Activated CD4-positive, alpha-beta T cell treated with anti-CD3 and anti-CD28 coated beads for 24 hours (primary cell): ENCODE measurements around the gene MGAT4B.

Source experiments
- DNase-seq, 2 donors: peaks; one replicate each; pipeline ENCODE4 v3.0.0-alpha.2; 2020; ENCODE audit warnings: low read depth in 2 of 2

MGAT4B gene

DNA sequence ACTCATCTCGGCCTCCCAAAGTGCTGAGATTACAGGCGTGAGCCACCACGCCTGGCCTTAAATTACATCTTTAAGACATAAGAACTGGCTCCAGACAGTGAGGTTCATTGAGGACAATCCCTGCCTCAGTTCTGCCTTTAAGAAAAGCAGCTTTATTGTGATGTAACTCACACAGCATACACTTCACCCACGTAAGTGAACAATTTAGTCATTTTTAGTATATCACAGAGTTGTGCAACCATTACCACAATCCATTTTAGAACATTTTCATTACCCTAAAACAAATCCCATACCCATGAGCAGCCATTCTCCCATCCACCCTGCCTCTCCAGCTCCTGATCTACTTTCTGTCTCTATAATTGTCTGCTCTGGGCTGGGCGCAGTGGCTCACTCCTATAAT lies 36.9 kb downstream of the MGAT4B start:
- DNase-seq = no peak

DNA sequence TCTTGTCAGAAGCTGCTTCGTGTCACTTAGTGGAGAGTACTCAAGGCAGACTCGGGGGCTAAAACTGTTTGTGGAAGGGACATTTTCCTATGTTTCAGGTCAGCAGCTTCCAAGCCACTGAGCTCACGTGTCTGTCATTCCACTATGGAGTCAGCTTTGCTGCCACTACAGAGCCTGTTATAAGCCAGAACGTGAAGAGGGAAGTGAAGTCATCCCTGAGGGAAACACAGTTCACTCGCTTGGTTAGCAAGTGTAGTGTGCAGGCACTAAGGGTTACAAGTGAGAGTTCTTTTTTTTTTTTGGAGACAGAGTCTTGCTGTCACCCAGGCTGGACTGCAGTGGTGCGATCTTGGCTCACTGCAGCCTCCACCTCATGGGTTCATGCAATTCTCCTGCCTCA lies 37.4 kb downstream of the MGAT4B start:
- no peak for DNase-seq

DNA sequence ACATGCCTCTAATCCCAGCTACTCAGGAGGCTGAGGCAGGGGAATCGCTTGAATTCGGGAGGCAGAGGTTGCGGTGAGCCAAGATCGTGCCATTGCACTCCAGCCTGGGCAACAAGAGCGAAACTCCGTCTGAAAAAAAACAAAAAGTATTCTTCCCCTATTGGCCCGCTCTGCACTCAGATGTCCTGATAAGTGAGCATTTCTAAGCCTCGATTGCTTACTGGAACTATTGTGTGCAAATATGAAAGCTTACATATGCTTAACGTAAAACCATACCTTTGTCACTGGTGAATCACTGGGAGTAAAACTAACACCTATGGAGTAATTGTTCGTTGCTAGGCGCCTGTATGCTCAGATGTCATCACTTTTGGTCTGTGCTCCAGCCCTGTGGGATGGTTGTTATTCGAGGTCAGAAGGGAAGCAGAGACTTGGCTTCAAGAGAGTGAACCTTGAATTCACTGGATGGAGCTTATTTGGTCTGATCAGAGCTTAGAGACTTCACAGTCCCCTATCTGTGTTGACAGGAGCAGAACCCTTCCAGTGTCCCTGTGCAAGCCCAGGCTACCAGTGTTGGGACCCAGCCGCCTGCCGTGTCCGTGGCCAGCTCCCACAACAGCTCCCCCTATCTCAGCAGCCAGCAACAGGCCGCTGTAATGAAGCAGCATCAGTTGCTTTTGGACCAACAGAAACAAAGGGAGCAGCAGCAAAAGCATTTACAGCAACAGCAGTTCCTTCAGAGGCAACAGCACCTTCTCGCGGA lies 38.2 kb downstream of the MGAT4B start:
- DNase-seq = no peak

DNA sequence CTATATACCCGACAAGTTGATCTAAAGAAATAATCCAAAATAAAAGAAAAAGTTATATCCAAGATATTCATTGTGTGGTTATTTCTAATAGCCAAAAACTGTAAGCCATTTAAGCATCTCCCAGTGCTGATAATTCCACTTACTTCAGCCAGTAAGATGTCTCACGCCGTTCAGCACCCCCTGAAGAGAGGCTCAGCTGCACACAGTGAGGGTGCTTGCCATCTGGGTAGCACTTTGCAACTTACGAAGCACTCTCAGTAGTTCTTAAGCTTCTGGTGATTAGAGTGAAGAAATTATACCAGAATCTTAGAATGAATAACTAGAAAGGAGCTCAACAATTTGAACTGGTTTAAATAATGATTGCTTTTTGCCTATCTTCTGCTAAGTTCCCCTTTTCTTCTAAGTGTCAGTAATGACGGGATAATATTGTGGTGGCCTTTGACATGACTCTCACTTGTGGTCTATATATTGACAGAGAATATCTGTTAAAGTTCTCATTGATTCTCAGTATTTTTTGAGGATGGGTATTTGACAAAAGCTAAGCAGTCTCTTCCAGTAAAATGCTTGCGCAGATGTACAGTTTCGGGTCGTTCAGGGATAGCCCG lies 39.1 kb downstream of the MGAT4B start:
- no peak for DNase-seq

DNA sequence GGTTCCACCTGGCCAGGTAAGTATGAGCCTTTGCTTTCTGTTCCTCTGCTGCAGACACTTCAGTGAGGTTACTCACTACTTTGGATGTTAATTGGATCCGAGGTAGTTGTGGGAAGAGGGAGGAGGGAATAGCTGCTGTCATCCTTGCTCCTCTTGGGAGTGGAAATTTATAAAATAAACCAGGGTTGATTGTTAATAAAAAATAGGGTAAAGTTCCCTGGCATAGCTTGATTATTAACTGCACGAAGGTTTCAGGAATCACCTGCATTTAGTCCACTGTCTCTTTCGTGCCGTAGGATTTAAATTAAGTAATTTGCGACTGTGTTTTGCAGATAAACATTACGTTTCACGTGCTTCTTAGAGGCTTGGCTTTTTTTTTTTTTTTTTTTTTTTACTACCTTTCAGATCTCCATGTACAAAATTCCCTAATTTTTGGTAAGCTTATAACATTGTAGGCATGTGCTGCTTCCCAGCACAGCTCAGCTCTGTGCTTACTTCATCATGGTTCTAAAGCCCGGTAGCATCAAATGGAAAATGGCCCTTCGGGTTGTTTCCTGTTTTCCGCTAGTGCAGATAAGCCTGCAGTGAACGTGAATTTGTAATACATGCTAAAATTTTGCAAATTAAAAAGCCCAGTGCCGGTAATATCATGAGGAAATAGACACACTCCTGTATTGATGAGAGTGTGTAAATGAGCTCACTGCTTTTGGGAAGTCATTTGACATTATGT lies 39.8 kb downstream of the MGAT4B start:
- DNase-seq = no peak

DNA sequence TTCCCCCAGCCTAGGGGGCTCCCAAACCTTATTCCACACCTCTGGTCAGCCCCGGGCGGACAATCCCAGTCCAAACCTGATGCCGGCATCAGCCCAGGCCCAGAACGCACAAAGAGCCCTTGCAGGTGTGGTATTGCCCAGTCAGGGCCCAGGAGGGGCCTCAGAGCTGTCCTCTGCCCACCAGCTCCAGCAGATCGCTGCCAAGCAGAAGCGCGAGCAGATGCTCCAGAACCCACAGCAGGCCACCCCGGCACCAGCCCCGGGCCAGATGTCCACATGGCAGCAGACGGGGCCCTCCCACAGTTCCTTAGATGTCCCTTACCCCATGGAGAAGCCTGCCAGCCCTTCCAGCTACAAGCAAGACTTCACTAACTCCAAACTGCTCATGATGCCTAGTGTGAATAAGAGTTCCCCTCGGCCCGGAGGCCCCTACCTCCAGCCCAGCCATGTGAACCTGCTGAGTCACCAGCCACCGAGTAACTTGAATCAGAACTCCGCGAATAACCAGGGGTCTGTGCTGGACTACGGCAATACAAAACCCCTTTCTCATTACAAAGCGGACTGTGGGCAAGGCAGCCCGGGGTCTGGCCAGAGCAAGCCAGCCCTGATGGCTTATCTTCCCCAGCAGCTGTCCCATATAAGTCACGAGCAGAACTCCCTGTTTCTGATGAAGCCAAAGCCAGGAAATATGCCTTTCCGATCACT lies 40.5 kb downstream of the MGAT4B start:
- no peak for DNase-seq

DNA sequence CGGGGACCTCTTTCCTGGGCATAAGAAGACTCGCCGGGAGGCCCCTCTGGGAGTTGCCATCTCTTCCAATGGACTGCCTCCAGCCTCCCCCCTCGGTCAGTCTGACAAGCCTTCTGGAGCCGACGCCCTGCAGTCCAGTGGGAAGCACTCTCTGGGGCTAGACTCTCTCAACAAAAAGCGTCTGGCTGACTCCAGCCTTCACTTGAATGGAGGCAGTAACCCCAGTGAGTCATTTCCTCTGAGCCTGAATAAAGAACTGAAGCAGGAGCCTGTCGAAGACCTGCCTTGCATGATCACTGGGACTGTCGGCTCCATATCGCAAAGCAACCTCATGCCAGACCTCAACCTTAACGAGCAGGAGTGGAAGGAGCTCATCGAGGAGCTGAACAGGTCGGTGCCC lies 41.3 kb downstream of the MGAT4B start:
- DNase-seq = no peak

DNA sequence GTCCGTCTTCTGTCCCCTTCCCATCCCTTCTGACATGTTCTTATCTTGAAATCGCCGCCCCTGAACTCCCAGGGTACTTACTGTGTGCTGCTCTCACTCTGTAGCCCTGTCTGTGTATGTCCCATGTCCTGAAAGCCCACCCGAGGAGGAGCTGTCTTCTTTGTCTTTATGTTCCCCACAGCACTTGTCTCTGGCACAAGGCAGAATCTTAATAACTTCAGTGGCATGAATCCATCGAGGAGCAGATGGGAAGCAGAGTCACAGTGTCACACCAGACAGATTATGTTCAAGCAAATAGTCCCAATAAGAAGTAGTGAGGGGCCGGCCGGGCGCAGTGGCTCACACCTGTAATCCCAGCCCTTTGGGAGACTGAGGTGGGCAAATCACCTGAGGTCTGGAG lies 42.6 kb downstream of the MGAT4B start:
- no peak for DNase-seq

DNA sequence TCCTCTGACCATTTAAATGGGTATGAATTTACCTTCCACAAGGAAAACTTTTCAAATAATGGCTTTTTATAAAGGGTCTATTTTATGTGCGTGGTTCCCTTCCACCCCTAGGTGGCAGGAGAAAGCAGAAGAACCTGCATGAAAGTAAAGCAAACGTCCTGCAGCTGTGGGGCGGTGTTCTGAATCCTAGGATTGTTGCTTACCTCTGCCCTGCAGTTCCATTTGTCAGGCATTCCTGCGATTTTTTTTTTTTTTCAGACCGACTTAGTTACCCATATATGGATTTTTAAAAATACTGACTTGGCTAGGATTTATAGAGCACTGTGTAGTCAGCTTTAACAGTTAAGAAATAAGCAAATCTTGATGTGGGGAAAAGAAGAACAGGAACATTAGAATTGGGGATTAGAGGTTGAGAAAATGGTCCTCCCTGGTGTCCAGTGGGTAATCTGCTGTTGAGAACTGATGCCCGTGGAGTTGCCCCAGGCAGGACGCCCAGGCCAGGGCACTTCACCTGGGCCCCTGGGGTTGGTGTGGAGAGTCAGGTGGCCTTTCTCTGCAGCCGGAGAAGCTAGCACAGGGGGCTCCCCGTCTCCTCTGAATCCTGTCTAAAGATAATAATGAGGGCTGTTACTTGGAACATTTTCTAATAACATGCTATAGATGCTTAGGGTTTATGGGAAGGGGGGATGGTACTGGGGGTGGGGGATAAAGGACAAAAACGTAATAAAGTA lies 43.3 kb downstream of the MGAT4B start:
- peak in 1 of 2 donors; percentile 24 for DNase-seq

DNA sequence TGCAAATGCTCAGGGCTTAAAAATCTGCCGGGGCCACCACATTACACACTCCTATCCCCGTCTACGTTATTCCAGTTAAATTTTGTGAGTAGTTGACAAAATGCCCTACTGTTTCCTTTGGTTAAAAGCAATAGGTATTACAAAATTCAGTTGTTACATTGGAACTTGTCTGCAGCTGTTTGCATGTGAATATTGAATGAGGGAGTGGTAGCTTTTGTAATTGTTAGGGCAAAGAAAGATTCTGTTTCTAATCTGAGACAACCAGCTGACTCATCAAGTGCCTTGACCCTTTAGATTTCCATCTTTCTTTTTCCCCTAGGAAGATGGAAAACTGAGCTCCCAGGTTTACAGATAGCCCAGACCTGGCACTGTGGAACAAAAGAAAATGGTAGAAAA lies 43.9 kb downstream of the MGAT4B start:
- no peak for DNase-seq

DNA sequence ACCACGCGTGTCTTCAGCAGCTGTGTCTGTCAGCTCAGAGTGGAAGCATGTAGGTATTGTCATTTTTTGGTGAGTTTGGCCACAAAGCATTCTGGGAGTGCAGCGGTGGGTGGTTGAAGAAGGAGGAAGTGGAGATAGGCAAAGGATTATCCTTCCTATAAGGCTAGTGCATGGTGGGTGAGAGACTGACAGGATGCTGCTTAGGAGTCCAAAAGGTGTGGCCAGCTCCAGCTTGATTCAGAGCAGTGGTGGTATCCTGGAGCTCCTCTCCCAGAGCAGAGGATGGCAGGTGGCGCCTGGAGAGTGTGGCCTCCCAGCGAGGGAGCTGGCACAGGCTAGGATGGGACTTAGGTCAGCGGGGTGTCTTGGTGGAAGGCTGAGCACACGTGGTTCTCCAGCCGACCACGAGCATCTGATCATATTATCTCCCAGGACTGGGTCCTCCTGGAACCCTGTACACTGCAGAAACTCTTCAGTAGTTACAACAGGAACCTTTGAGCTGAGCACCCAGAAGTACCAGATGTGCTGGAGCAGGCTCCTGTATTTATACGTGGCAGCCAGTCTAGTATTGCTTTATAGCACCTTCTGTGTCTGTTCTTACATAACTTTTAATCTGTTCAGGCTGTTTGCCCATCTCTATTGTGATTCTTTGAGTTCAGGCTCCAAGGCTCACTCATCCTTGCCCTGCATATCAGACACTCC lies 44.4 kb downstream of the MGAT4B start:
- DNase-seq = no peak

DNA sequence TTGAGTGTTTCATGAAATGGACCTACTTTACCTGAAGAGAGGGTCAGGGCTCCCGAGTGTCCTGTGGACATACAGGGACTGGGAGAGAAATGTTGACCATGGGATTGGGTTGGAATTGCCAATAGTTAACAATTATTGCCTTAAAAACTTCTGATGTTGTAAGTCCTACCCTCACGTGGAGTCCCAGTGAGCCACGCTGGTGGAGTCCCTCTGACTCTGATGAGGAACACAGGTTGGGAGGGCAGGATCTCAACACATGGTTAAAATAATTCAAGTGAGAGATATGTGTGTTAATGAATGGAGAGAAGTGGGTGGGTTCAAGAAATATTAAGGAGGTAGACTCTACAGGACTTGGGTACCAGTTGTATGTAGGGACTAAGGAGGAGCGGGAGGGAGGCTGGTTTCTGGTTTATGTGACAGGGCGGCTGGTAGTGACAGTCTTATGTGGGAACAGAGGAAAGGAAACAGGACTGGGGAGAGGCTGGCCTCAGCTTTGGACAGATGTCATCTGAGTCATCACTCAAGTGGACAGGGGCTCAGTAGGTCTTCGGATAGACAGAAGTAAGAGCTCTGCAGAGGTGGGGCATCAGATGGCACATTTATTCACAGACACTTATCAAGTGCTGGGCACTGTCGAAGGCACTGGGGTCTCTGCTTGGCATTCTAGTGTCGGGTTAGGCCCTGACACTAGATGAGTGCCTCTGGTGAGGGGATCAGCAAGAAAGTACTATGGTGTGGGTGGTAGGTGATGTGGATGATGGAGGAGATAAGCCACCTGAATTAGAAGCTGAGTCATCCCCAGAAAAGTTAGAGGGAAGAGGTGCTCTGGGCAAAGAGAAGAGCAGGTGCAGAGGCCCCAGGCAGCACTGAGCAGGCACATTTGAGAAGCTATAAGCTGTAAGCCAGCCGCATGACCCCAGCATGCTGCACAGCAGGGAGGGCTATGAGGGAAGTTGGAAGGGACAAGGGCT lies 46.8 kb downstream of the MGAT4B start:
- peak; percentile 12 for DNase-seq

DNA sequence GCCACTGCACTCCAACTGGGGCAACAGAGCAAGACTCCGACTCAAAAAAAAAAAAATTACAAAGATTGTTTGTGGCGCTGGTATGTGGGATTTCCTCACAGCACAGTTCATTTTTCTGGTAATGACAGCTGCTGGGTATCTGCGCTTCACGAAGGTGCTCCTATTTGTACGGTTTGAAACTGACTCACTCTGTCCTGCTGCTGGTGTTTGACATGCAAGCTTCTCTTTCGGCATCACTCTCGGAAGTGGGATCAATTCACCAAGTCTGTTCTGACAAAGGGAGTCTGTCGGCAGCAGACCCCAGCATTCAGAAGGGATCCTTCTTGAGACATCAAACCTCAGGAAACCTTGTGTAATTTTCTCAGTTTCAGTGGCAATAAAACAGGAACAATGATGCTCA lies 47.7 kb downstream of the MGAT4B start:
- no peak for DNase-seq

DNA sequence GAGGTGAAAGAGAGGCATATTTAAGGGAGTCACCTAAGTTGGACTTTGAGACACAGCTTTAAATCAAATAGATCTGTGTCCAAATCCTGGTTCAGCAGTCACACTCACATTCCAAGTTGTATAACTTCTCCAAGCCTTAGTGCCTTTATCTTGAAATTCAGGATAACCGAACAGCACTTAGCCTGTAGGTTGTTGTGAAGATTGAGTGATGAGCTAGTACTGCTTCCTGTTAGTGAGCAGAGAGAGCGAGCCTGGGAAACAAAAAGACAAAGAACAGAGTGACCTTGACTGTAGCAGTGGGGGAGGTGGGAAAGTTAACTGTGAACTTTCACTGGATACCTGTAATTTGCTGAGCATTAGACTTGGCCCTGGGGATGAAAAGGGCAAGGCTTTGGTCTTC lies 51.6 kb downstream of the MGAT4B start:
- DNase-seq = no peak

DNA sequence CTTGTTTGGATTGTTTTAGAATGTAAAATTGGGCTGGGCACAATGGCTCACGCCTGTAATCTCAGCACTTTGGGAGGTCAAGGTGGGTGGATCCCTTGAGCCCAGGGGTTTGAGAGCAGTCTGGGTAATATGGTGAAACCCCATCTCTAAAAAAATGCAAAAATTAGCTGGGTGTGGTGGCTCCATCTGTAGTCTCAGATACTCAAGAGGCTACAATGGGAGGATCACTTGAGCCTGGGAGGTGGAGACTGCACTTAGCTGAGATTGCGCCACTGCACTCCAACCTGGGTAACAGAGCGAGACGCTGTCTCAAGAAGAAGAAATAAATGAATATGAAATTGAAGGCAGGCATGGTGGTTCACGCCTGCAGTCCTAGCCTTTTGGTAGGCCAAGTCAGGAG lies 52.7 kb downstream of the MGAT4B start:
- DNase-seq = no peak

DNA sequence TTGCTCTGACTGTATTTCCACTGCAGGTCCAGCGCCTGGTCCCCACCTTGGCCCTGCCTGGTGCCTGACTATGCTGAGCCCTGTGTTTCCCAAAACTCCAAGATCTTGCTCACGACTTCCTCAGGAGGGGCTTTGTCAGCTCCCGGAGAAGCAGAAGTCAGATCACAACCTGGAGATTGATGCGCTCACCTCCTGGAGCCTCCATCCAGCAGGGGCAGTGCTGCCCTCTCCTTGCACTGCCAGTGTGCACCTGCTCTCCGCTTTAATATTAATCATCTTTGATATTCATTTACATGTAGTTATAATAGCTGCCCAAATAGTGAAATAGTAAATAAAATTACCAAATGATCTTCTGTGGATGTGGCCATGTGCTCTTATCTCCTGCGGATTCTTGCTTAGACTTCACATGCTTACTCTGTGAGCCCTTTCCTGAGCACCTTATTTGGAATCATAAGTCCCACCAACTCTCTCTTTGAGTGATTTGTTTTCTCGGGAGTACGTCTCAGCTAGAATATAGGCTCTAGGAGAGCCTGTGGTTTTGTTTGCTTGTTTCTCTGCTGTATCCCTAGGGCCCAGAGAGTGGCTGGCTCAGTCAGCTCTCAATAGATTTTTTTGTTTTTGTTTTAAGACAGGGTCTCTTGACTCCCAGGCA lies 56.7 kb downstream of the MGAT4B start:
- no peak for DNase-seq

DNA sequence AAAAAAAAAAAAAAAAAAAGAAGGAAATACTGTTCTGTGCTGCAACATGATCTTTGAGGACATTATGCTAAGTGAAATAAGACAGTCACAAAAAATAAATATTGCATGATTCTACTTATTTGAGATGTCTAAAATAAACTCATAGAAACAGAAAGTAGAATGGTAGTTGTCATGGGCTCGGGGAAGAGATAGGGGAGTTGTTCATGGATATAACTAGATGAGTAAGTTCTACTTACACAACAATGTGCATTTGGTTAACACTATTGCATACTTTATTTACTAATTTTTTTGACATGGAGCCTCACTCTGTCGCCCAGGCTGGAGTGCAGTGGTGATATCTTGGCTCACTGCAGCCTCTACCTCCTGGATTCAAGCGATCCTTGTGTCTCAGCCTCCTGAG lies 58.9 kb downstream of the MGAT4B start:
- DNase-seq = no peak
